A549 (cell line): ENCODE results near the gene LRRC31. TPM values are rescaled to one million over a fixed set of nuclear protein-coding genes. Genes with fewer than 3 reads are reported as not detected.

Experiments used
- ATAC-seq, 2 experiments: fragments of 200-7000 bp in 1 of 2; fragments of >200 bp in 1 of 2; cut with Nextera tagmentation in 1 of 2; cut with Tn5 transposase in 1 of 2; 3 replicates each; pipeline versions ENCODE4 v1.8.0 to v1.9.1; 2018 to 2020; ENCODE audit warnings: mild to moderate bottlenecking in 1 of 2, moderate library complexity in 1 of 2
- CTCF ChIA-PET: fragments of 300-600 bp; sonication (Branson Sonifier 250); formaldehyde crosslinking; extraction: SDS; loops from one replicate; lab custom pipeline; 2021; ENCODE audit warnings: antibody characterized with exemption, inconsistent platforms; lab: Yijun Ruan, JAX
- POLR2A ChIA-PET: fragments of 350-600 bp; formaldehyde crosslinking; extraction: SDS; loops from one replicate; lab custom pipeline; 2021; ENCODE audit warnings: antibody characterized with exemption, inconsistent platforms; lab: Yijun Ruan, JAX
- DNase-seq, 2 experiments: peaks; one replicate each; pipeline versions ENCODE4 v3.0.0 to v3.0.0-alpha.2; 2011 to 2016; ENCODE audit warnings: low read depth in 1 of 2, low spot score in 1 of 2
- FAIRE-seq: peaks from 2 replicates; lab custom pipeline; 2011; peaks lifted over from hg19 to GRCh38; lab: Jason Lieb, UNC
- H3K27ac ChIP-seq, 2 experiments: fragments of >200 bp; sonication (Bioruptor Twin); formaldehyde crosslinking; 3 replicates each; pipeline ENCODE4 v1.5.1; 2016 to 2017
- H3K4me1 ChIP-seq: fragments of >200 bp; sonication (Bioruptor Twin); formaldehyde crosslinking; 3 replicates; pipeline ENCODE4 v1.6.1; 2016
- H3K4me2 ChIP-seq: fragments of >200 bp; sonication (Bioruptor Twin); formaldehyde crosslinking; 3 replicates; pipeline ENCODE4 v1.6.1; 2016
- H3K4me3 ChIP-seq: fragments of >200 bp; sonication (Bioruptor Twin); formaldehyde crosslinking; 3 replicates; pipeline ENCODE4 v1.5.1; 2016
- H3K9me3 ChIP-seq: fragments of >200 bp; sonication (Bioruptor Twin); formaldehyde crosslinking; 3 replicates; pipeline ENCODE4 v1.6.1; 2016
- BCL3 ChIP-seq: fragments of >200 bp; sonication (Bioruptor Twin); formaldehyde crosslinking; IDR thresholded peaks from 3 replicates; pipeline ENCODE4 v1.6.1; 2016
- BHLHE40 ChIP-seq: IDR thresholded peaks from 2 replicates; pipeline ENCODE4 v1.6.1; 2012; ENCODE audit warnings: low read depth, low read length, inconsistent platforms
- CEBPB ChIP-seq, 2 experiments: fragments of >200 bp in 1 of 2; sonication (Bioruptor Twin) in 1 of 2; formaldehyde crosslinking in 1 of 2; IDR thresholded peaks; 2 replicates each; pipeline ENCODE4 v1.6.1; 2012 to 2016
- EHF ChIP-seq: fragments of 250-450 bp; sonication (Bioruptor Pico); IDR thresholded peaks from 2 replicates; pipeline ENCODE4 v1.5.0; 2020; ENCODE audit warnings: mild to moderate bottlenecking
- EHMT2 ChIP-seq: fragments of 200-600 bp; sonication (generic); IDR thresholded peaks from 2 replicates; pipeline ENCODE4 v1.6.1; 2016; ENCODE audit warnings: antibody characterized with exemption, low read depth, mild to moderate bottlenecking, moderate library complexity
- ESRRA ChIP-seq: fragments of 150-350 bp; IDR thresholded peaks from 2 replicates; pipeline ENCODE4 v1.6.1; 2014; ENCODE audit warnings: mild to moderate bottlenecking, low read length, borderline replicate concordance
- FOSL2 ChIP-seq, 2 experiments: fragments of 450-650 bp in 1 of 2; fragments of >200 bp in 1 of 2; sonication (Bioruptor Twin) in 1 of 2; formaldehyde crosslinking; IDR thresholded peaks; 2 replicates each; pipeline versions ENCODE4 v1.5.0 to v1.6.1; 2016 to 2020; ENCODE audit warnings: mild to moderate bottlenecking in 1 of 2, moderate library complexity in 1 of 2
- JUN ChIP-seq, 2 experiments: fragments of >200 bp; sonication (Bioruptor Twin); formaldehyde crosslinking; IDR thresholded peaks; 2 replicates in 1 of 2; 3 replicates in 1 of 2; pipeline ENCODE4 v1.6.1; 2016 to 2017
- MAFK ChIP-seq: fragments of 450-650 bp; IDR thresholded peaks from 2 replicates; pipeline ENCODE4 v1.6.1; 2014; ENCODE audit not compliant: partially characterized antibody
- PHF8 ChIP-seq: fragments of 200-600 bp; sonication (generic); IDR thresholded peaks from 2 replicates; pipeline ENCODE4 v1.6.1; 2016; ENCODE audit warnings: low read depth, mild to moderate bottlenecking, antibody characterized with exemption, moderate library complexity, borderline replicate concordance
- SMC3 ChIP-seq: fragments of >200 bp; sonication (Bioruptor Twin); formaldehyde crosslinking; IDR thresholded peaks from 3 replicates; pipeline ENCODE4 v1.6.1; 2018; ENCODE audit warnings: inconsistent platforms
- TFCP2L1 ChIP-seq: fragments of 250-450 bp; sonication (Bioruptor Pico); IDR thresholded peaks from 2 replicates; pipeline ENCODE4 v1.5.0; 2021; ENCODE audit warnings: mild to moderate bottlenecking
- ZNF302 ChIP-seq: fragments of 250-450 bp; sonication (Bioruptor Pico); IDR thresholded peaks from 2 replicates; pipeline ENCODE4 v1.9.0; 2021; ENCODE audit warnings: inconsistent platforms, mild to moderate bottlenecking, moderate library complexity
- WGBS: methylation state at CpG from one replicate; pipeline ENCODE4 v1.1.6; 2017; ENCODE audit errors: missing lambda C conversion rate; 5-methylcytosine and 5-hydroxymethylcytosine counted together
- polyA plus RNA-seq, 4 experiments: library from polyadenylated mRNA; depleted of rRNA in 3 of 4; stranded (reverse); fragments of >200 nt; fragmentation: RNase III in 1 of 4; extraction: RNeasy Plus Mini Kit Qiagen cat#74134 plus additional on column Dnase treatment in 1 of 4; gene quantifications; 2 replicates in 3 of 4; 3 replicates in 1 of 4; pipeline ENCODE4 v1.2.3, GENCODE V29; 2011 to 2017
- TF ChIP-seq, protein P1 (sequence below): fragments of 200-600 bp; sonication (generic); IDR thresholded peaks from 2 replicates; pipeline ENCODE4 v1.6.1; 2016; ENCODE audit warnings: antibody characterized with exemption, mild to moderate bottlenecking, moderate library complexity

LRRC31 gene
- polyA plus RNA-seq, 2 of the 4 experiments (the other 2 are of a cell fraction), result 0.04 to 0.27 TPM

DNA sequence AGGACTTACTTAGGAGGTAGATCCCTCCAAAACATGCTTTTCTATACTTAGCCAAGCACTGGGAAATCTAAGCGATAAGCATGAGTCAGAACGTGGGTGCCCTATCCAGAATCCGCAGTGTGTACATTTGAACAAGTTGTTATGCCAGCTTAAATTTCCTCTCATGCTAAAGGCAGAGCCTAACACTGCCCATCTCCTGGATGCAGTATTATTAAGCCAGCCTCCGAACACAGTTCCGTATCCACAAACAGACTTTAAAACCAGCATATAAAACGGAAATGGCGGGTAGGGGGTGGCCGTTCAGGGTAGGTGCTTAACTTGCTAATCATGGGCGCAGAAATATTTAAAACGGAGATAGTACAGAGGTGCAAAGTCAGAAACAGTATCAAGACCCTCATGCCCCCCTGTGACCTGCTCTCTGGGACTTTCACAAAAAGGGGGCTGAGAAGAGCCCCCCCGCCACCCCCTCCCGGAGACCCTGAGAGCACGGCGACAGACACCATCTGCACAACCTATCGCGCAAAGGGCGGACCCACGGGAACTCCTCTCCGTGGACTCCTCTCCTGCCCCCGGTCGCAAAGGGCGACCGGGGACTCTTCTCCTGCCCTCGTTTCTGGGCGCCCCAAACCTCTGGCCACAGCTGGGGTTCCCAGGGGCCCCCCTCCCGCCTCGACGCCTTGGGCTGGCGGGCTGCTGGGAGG is 58.0 kb downstream of the LRRC31 start:
- Histone ChIP-seq H3K4me1 (no peaks in the 10 kb centered on the region), H3K4me3 (no peak overlapping the region), H3K9me3 (peaks cover 8% of the 10 kb centered on the region), H3K27ac (no peak overlapping the region), H3K4me2 (no peak overlapping the region)
- FAIRE-seq (no peak), ATAC-seq (no peak), DNase-seq (no peak)
- ChIA-PET CTCF (no interaction called here), POLR2A (no interaction called here)
- TF ChIP-seq EHF (no peak), BCL3 (no peak), FOSL2 (IDR thresholded peaks at IDR 0.05) (no peak), FOSL2 (CRISPR knock-in tag; IDR thresholded peaks at IDR 0.05) (no peak), BHLHE40 (no peak), MAFK (no peak), PHF8 (no peak), ESRRA (no peak), TFCP2L1 (CRISPR knock-in tag) (no peak), EHMT2 (no peak)
- 73% methylated on average over 19 of the region's 29 CpGs for WGBS

DNA sequence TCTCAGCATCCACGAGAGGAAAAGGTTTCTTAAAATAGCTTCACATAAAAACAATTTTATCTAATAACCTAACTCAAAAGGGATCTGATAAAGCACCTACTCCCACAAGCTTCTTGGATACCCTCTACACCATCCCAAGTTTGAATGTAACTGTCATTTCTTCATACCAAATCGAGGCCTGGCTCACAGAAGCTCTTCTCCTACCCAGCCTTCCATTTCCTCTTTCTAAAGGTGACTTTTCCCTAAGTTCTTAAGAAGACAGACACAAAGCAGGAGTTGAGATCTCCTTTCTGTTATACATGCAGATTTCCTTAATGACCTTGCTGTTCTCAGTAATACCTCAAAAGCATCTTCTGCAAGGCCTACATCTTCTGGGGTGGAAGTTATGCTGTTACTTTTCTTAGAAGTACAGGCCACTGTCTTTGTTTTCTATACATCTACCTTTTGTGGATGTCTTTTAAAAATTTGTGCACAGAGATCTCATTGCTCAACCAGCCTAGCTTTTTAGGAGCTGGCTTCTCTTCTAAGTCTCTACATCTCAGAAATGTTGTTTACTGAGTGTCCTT is 60.4 kb downstream of the LRRC31 start:
- Histone ChIP-seq H3K4me2 (no peak overlapping the region), H3K4me3 (no peak overlapping the region), H3K27ac (no peak overlapping the region), H3K9me3 (no peaks in the 10 kb centered on the region), H3K4me1 (no peaks in the 10 kb centered on the region)
- FAIRE-seq, result no peak
- ChIA-PET POLR2A (interaction anchor here (0.6 kb wide), 1 partner anchor 19 kb away, joined by 4 read pairs; no protein-coding TSS in a partner anchor), CTCF (interaction anchor here (0.7 kb wide), 2 partner anchors 37 to 53 kb away, joined by 4 read pairs; no protein-coding TSS in a partner anchor)
- ATAC-seq, result no peak
- WGBS, result 37% methylated on average over 2 of the region's 2 CpGs
- TF ChIP-seq, protein P1, sequence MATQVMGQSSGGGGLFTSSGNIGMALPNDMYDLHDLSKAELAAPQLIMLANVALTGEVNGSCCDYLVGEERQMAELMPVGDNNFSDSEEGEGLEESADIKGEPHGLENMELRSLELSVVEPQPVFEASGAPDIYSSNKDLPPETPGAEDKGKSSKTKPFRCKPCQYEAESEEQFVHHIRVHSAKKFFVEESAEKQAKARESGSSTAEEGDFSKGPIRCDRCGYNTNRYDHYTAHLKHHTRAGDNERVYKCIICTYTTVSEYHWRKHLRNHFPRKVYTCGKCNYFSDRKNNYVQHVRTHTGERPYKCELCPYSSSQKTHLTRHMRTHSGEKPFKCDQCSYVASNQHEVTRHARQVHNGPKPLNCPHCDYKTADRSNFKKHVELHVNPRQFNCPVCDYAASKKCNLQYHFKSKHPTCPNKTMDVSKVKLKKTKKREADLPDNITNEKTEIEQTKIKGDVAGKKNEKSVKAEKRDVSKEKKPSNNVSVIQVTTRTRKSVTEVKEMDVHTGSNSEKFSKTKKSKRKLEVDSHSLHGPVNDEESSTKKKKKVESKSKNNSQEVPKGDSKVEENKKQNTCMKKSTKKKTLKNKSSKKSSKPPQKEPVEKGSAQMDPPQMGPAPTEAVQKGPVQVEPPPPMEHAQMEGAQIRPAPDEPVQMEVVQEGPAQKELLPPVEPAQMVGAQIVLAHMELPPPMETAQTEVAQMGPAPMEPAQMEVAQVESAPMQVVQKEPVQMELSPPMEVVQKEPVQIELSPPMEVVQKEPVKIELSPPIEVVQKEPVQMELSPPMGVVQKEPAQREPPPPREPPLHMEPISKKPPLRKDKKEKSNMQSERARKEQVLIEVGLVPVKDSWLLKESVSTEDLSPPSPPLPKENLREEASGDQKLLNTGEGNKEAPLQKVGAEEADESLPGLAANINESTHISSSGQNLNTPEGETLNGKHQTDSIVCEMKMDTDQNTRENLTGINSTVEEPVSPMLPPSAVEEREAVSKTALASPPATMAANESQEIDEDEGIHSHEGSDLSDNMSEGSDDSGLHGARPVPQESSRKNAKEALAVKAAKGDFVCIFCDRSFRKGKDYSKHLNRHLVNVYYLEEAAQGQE, result no peak
- TF ChIP-seq ZNF302 (CRISPR knock-in tag) (no peak), SMC3 (no peak), CEBPB (IDR thresholded peaks at IDR 0.05) (no peak)
- DNase-seq, result no peak

- WGBS, result 89% methylated on average over 3 of the region's 3 CpGs
- ChIA-PET CTCF (no interaction called here), POLR2A (no interaction called here)
- H3K4me1 ChIP-seq, result no peaks in the 10 kb centered on the region
- no peak overlapping the region for H3K27ac ChIP-seq
- DNase-seq (no peak), FAIRE-seq (no peak), ATAC-seq (no peak)
- no peak overlapping the region for H3K4me3 ChIP-seq
- TF ChIP-seq JUN (IDR thresholded peaks at IDR 0.05) (no peak), MAFK (peak; percentile 31)
- no peak overlapping the region for H3K4me2 ChIP-seq
- no peaks in the 10 kb centered on the region for H3K9me3 ChIP-seq
Observed at GRCh38 chr3:169804681-169805080, 65.1 kb downstream of the LRRC31 start.
